ENCODE data around the gene RGS8. TPM values are rescaled to one million over a fixed set of nuclear protein-coding genes. Genes with fewer than 3 reads are reported as not detected.
"Not testable (repeated sequence)": the region's sequence is repeated elsewhere in the genome, so short reads cannot be mapped to it uniquely, and the experiment has no call there.

The RGS8 gene
- total RNA-seq, 1 donor from 2014 or later: 7.8 TPM

GRCh38 chr1:182702826-182703524, 18.6 kb upstream of the RGS8 start:
- DNase-seq: no peak

GRCh38 chr1:182700351-182700709, 15.9 kb upstream of the RGS8 start:
- DNase-seq: no peak

GRCh38 chr1:182699393-182700350, 15.3 kb upstream of the RGS8 start:
- no peak for DNase-seq

GRCh38 chr1:182698971-182699370, 14.6 kb upstream of the RGS8 start:
- no peak for DNase-seq

- DNase-seq: not testable (repeated sequence)
These were observed 8.8 kb upstream of the RGS8 start for GRCh38 chr1:182693139-182693538.

GRCh38 chr1:182690886-182691443, 6.6 kb upstream of the RGS8 start:
- no peak for DNase-seq

GRCh38 chr1:182688436-182689205, 4.2 kb upstream of the RGS8 start:
- no peak for DNase-seq

GRCh38 chr1:182687361-182687760, 3.0 kb upstream of the RGS8 start:
- no peak for DNase-seq

GRCh38 chr1:182686446-182686845, 2.1 kb upstream of the RGS8 start:
- DNase-seq: no peak

- DNase-seq: no peak
These were observed 828 bp upstream of the RGS8 start for GRCh38 chr1:182685215-182685614.

GRCh38 chr1:182682898-182683501, 1.4 kb downstream of the RGS8 start:
- DNase-seq: no peak

GRCh38 chr1:182682406-182682805, 2.0 kb downstream of the RGS8 start:
- no peak for DNase-seq

- no peak for DNase-seq
These were observed 2.8 kb downstream of the RGS8 start for GRCh38 chr1:182681568-182681912.

- no peak for DNase-seq
These were observed 3.4 kb downstream of the RGS8 start for GRCh38 chr1:182680901-182681567.

- no peak for DNase-seq
These were observed 4.0 kb downstream of the RGS8 start for GRCh38 chr1:182680408-182680807.

GRCh38 chr1:182679684-182680083, 4.7 kb downstream of the RGS8 start:
- no peak for DNase-seq

- no peak for DNase-seq
These were observed 6.8 kb downstream of the RGS8 start for GRCh38 chr1:182677397-182678098.

- no peak for DNase-seq
These were observed 8.1 kb downstream of the RGS8 start for GRCh38 chr1:182676274-182676673.

- no peak for DNase-seq
These were observed 9.8 kb downstream of the RGS8 start for GRCh38 chr1:182674346-182675246.

- DNase-seq: no peak
These were observed 11.9 kb downstream of the RGS8 start for GRCh38 chr1:182672487-182672836.
